DND-41 (cell line): ENCODE results near the gene CYP2F1.

Experiments used
- CTCF ChIP-seq: IDR thresholded peaks from 2 replicates; pipeline ENCODE4 v1.5.1; 2012; ENCODE audit warnings: borderline replicate concordance, low read length, moderate library complexity, mild to moderate bottlenecking; ENCODE audit not compliant: poor library complexity, severe bottlenecking; ENCODE audit errors: extremely low read depth
- EZH2 ChIP-seq: IDR thresholded peaks from 3 replicates; pipeline ENCODE4 v1.6.1; 2012; ENCODE audit warnings: borderline replicate concordance, low read depth, mild to moderate bottlenecking, moderate library complexity, low read length, inconsistent platforms; ENCODE audit not compliant: severe bottlenecking

GRCh38 chr19:41174297-41174928 is 60.2 kb downstream of the CYP2F1 start:
- no peak for TF ChIP-seq CTCF
- no peak for TF ChIP-seq EZH2
